EH (cell line): ENCODE measurements around the gene PTPRH.
"Not testable (repeated sequence)": the region's sequence is repeated elsewhere in the genome, so short reads cannot be mapped to it uniquely, and the experiment has no call there.

ENCODE experiments used
- DNase-seq: peaks from one replicate; pipeline ENCODE4 v3.0.0-alpha.2; 2015; ENCODE audit warnings: low read depth

Gene PTPRH

GRCh38 chr19:55158423-55158822 lies 50.9 kb downstream of the PTPRH start:
- DNase-seq = no peak

GRCh38 chr19:55157064-55157908 lies 52.0 kb downstream of the PTPRH start, which contains the start of gene TNNI3:
TNNI3 (minus strand) TSS chr19:55157732; CDS start chr19:55157589, 143 bp downstream.
- DNase-seq = no peak

- peak; percentile 71 for DNase-seq
Observed at GRCh38 chr19:55156202-55157063, 52.9 kb downstream of the PTPRH start.

- DNase-seq = not testable (repeated sequence)
Observed at GRCh38 chr19:55155784-55156183, 53.5 kb downstream of the PTPRH start.

GRCh38 chr19:55153652-55154264 lies 55.5 kb downstream of the PTPRH start:
- no peak for DNase-seq

- peak; percentile 22 for DNase-seq
Observed at GRCh38 chr19:55152017-55152416, 57.3 kb downstream of the PTPRH start.

GRCh38 chr19:55149078-55150003 lies 60.0 kb downstream of the PTPRH start, which contains the start of gene TNNT1:
TNNT1 (minus strand) TSS chr19:55149206; CDS start chr19:55147157, 2,049 bp downstream.
- peak; percentile 57 for DNase-seq

GRCh38 chr19:55147545-55148251 lies 61.6 kb downstream of the PTPRH start:
- DNase-seq = no peak

GRCh38 chr19:55146705-55147273 lies 62.5 kb downstream of the PTPRH start:
- DNase-seq = peak; percentile 41

GRCh38 chr19:55146078-55146704 lies 63.1 kb downstream of the PTPRH start:
- DNase-seq = peak; percentile 39

- no peak for DNase-seq
Observed at GRCh38 chr19:55145232-55145631, 64.1 kb downstream of the PTPRH start.

GRCh38 chr19:55141696-55142095 lies 67.6 kb downstream of the PTPRH start:
- no peak for DNase-seq

- DNase-seq = no peak
Observed at GRCh38 chr19:55137915-55138314, 71.4 kb downstream of the PTPRH start.

GRCh38 chr19:55136399-55137102 lies 72.8 kb downstream of the PTPRH start:
- DNase-seq = no peak

GRCh38 chr19:55134736-55135135 lies 74.6 kb downstream of the PTPRH start:
- no peak for DNase-seq

GRCh38 chr19:55133639-55134444 lies 75.5 kb downstream of the PTPRH start:
- DNase-seq = no peak

- no peak for DNase-seq
Observed at GRCh38 chr19:55132453-55133129, 76.7 kb downstream of the PTPRH start.

GRCh38 chr19:55131421-55131820 lies 77.9 kb downstream of the PTPRH start:
- DNase-seq = peak; percentile 78
